Measurements from ENCODE around the gene EIF2D. TPM values are rescaled to one million over a fixed set of nuclear protein-coding genes. Genes with fewer than 3 reads are reported as not detected.

The EIF2D gene
- total and polyA plus RNA-seq, 9 of the 15 experiments (the other 6 are each of a cell fraction or from before 2014, with no cell fraction given) = 81.1 to 138 (median 93.9) TPM

DNA sequence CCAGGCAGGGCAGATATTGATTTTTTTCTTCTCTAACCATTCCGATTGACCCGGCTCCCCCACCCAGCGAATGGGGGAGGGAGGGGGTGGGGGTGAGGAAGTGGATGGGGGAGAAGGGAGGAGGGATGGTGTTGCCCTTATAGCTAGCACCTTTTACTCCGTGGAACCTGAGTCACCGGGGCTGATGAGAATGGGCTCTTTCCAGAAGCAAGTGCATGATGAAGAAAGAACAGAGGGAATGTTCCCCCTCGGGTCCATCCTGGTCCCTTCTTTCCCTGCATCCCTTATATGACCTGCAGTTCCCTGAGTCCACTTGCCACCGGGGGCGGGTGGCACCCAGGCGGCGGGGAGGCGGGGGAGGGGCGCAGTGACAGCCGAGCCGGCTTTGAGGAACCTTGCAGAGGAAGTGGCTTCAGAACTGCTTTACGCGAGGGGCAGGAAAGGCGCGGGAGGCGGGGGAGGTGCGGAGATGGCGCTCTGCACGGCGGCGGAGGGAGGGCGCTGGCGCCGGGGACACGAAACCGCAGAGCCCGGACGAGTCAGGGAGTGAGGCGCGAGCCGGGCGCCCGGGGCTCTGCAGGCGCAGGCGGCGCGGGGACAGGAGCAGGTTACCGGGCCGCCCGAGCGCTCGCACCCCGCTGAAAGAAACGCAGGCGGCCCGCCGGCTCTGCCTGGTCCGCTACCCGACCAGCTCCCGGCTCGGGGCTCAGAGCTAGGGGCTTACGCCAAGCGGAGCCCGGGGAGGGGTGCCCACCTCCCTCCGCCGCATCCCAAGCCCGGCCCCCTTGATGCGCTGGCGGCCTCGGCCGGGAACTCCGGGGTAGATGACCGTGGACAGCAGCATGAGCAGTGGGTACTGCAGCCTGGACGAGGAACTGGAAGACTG, 55.3 kb downstream of the EIF2D start:
- Histone ChIP-seq H3K9me3 (replicated peaks; ENCODE audit: control insufficient read depth, insufficient read depth, low read depth, low read length) (no peaks in the 10 kb centered on the region), H3K4me1 (replicated peaks in 1 of 2; ENCODE audit: control insufficient read depth in 2 of 2, insufficient read depth in 2 of 2, low read length in 2 of 2) (peaks cover 38 to 67% of the 10 kb centered on the region in 2 experiments), H3K79me2 (ENCODE audit: control insufficient read depth, insufficient read depth, low read length) (peaks cover 45% of the 10 kb centered on the region), H4K20me1 (replicated peaks; ENCODE audit: control insufficient read depth, insufficient read depth, low read length) (no peaks in the 10 kb centered on the region), H3K36me3 (ENCODE audit: control insufficient read depth, insufficient read depth, low read length) (peaks cover 16% of the 10 kb centered on the region), H3K9ac (ENCODE audit: insufficient read depth in 1 of 2, low read depth in 2 of 2, low read length in 2 of 2) (peak overlapping the region; percentile 70 to 91), H3K4me2 (ENCODE audit: insufficient read depth, low read length) (peak overlapping the region; percentile 78), H3K4me3 (peak overlapping the region; percentile 63), H3K27ac (ENCODE audit: extremely low read depth, low read depth, low read length) (peak overlapping the region; percentile 81), H3K27me3 (ENCODE audit: control insufficient read depth in 2 of 2, insufficient read depth in 2 of 2, low read length in 2 of 2) (no peaks in the 10 kb centered on the region), H2AFZ (ENCODE audit: low read depth, low read length) (peak overlapping the region; percentile 72), H3K9me1 (ENCODE audit: control insufficient read depth, insufficient read depth, low read length) (no peaks in the 10 kb centered on the region)
- CTCF ChIA-PET (ENCODE audit: low intra/inter-chr PET ratio) = interaction anchor here (0.7 kb wide), 1 partner anchor 26 kb away, joined by 3 read pairs; no protein-coding TSS in a partner anchor
- in situ Hi-C loops (cut with MboI) = no loop called here
- intact Hi-C loops (cut with micrococcal nuclease) = loop anchor here (1.0 kb wide), 1 partner anchor 18 kb away; no protein-coding TSS in a partner anchor
- WGBS (ENCODE audit: insufficient coverage, low coverage, missing lambda C conversion rate) = under 1% methylated on average over 56 of the region's 67 CpGs
- no TSS peak for BruUV-seq (replicated peaks)
- peak; percentile 85 for ATAC-seq
- POLR2A ChIA-PET = interaction anchor here (0.8 to 3.7 kb wide), 9 partner anchors 10 to 56 kb away, joined by 3 to 24 read pairs (median 5); partner anchors contain the start of gene EIF2D
- peak; percentile 86 to 89 (median 88) for DNase-seq (ENCODE audit: extremely low read depth in 1 of 4, low spot score in 3 of 4)
- FAIRE-seq = peak; percentile 67
- peak; percentile 83 for TF ChIP-seq PHF8 (IDR thresholded peaks at IDR 0.05; ENCODE audit: borderline replicate concordance, low read length)
- peak; percentile 73 to 82; a peak in 3 of 4 replicates for TF ChIP-seq NONO (IDR thresholded peaks at IDR 0.05; ENCODE audit: low read depth in 2 of 2, low read length in 1 of 2)
- TF ChIP-seq, protein P1, sequence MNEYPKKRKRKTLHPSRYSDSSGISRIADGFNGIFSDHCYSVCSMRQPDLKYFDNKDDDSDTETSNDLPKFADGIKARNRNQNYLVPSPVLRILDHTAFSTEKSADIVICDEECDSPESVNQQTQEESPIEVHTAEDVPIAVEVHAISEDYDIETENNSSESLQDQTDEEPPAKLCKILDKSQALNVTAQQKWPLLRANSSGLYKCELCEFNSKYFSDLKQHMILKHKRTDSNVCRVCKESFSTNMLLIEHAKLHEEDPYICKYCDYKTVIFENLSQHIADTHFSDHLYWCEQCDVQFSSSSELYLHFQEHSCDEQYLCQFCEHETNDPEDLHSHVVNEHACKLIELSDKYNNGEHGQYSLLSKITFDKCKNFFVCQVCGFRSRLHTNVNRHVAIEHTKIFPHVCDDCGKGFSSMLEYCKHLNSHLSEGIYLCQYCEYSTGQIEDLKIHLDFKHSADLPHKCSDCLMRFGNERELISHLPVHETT (CRISPR knock-in tag; conservative IDR thresholded peaks at IDR 0.05 in 1 of 2, IDR thresholded peaks at IDR 0.05 in 1 of 2) = peak in 1 of 2 experiments; percentile 84; a peak in 2 of 4 replicates
- TF ChIP-seq ZNF408 (CRISPR knock-in tag; IDR thresholded peaks at IDR 0.05; ENCODE audit: low read depth) = no peak
- peak; percentile 23 to 48; a peak in 1 of 4 replicates for TF ChIP-seq TBL1XR1 (IDR thresholded peaks at IDR 0.05; ENCODE audit: low read length in 2 of 2)
- no peak for TF ChIP-seq ZNF764 (CRISPR knock-in tag; IDR thresholded peaks at IDR 0.05; ENCODE audit: low read depth)
- no peak for TF ChIP-seq ZSCAN32 (CRISPR knock-in tag; IDR thresholded peaks at IDR 0.05)
- no peak for TF ChIP-seq BHLHE40 (IDR thresholded peaks at IDR 0.05; ENCODE audit: low read length)
- no peak for TF ChIP-seq FUS (optimal IDR thresholded peaks at IDR 0.05; ENCODE audit: low read depth, low read length)
- no peak for TF ChIP-seq ZNF707 (CRISPR knock-in tag; conservative IDR thresholded peaks at IDR 0.05)
- peak; percentile 40; the same call in 1 of the 2 replicates for TF ChIP-seq PKNOX1 (IDR thresholded peaks at IDR 0.05)
- no peak for TF ChIP-seq ILK (tag; IDR thresholded peaks at IDR 0.05; ENCODE audit: borderline replicate concordance, low read depth)
- TF ChIP-seq ZBTB7A (IDR thresholded peaks at IDR 0.05; ENCODE audit: borderline replicate concordance, control insufficient read depth, low read depth, low read length) = peak; percentile 75; the same call in 1 of the 2 replicates
- TF ChIP-seq ZFP36 (IDR thresholded peaks at IDR 0.05; ENCODE audit: low read depth, low read length, partially characterized antibody) = peak; percentile 32
- TF ChIP-seq ZNF589 (CRISPR knock-in tag; IDR thresholded peaks at IDR 0.05; ENCODE audit: low read depth) = peak; percentile 88
- TF ChIP-seq, protein P2, sequence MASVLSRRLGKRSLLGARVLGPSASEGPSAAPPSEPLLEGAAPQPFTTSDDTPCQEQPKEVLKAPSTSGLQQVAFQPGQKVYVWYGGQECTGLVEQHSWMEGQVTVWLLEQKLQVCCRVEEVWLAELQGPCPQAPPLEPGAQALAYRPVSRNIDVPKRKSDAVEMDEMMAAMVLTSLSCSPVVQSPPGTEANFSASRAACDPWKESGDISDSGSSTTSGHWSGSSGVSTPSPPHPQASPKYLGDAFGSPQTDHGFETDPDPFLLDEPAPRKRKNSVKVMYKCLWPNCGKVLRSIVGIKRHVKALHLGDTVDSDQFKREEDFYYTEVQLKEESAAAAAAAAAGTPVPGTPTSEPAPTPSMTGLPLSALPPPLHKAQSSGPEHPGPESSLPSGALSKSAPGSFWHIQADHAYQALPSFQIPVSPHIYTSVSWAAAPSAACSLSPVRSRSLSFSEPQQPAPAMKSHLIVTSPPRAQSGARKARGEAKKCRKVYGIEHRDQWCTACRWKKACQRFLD (CRISPR knock-in tag; IDR thresholded peaks at IDR 0.05) = peak; percentile 58; the same call in 1 of the 2 replicates
